ENCODE data around the gene C2CD4D. TPM values are rescaled to one million over a fixed set of nuclear protein-coding genes. Genes with fewer than 3 reads are reported as not detected.
A peak's percentile ranks its signal among the peaks of the same experiment; 100 is the strongest.

Gene C2CD4D
- total and polyA plus RNA-seq, 2 donors (not counting 1 experiment from before 2014, with no cell fraction given), result not detected

DNA sequence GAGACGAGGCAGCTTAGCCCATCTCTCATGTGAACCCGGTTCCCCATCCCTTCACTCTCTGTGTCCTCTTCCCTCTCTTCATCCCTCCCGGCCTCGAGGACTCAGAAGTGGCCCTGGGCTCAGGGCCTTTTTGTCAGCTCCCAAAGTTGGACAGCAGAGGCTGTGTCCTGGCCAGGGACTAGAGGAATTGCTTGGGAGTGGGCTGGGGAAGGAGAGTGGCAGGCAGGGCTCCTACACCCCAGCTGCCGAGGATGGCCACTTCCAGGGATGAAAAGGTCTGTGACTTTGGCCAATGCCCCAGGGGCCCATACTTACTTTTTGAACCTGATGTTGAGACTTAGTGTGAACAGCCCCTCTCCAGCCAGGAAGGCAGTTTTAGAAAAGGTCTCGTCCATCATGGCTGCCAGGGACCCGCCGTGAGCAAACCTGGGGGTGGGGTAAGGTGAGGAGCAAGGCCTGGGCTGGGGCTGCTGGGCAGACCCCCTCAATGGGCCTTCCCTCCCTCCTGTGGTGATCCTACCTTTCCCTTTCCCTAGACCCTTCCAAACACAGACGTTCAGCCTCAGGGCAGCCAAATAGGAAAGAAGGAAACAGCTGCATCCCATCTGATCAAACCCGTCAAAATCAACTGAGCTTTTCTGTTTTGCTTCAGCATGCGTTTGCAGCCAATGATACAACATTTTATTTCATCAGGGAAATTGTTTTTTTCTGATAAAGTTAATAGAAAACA is 8.4 kb upstream of the C2CD4D start:
- Histone ChIP-seq H3K9me3 (ENCODE audit: control insufficient read depth, insufficient read depth, low read depth, low read length) (no peaks in the 10 kb centered on the region), H3K36me3 (ENCODE audit: control insufficient read depth, insufficient read depth, low read length) (no peaks in the 10 kb centered on the region), H3K27ac (ENCODE audit: insufficient read depth, low read length) (no peak overlapping the region), H3K9ac (ENCODE audit: insufficient read depth, low read length) (no peak overlapping the region), H3K27me3 (ENCODE audit: control insufficient read depth, insufficient read depth, low read length) (peaks cover 36% of the 10 kb centered on the region), H3K4me3 (replicated peaks in 1 of 4; ENCODE audit: control extremely low read depth in 1 of 4, insufficient read depth in 1 of 4, low read depth in 3 of 4, low read length in 4 of 4) (no peak overlapping the region), H3K4me2 (ENCODE audit: extremely low read depth, insufficient read depth, low read length) (no peak overlapping the region), H4K20me1 (ENCODE audit: control insufficient read depth, extremely low read depth, insufficient read depth, low read length) (no peaks in the 10 kb centered on the region), H3K4me1 (ENCODE audit: control insufficient read depth, extremely low read depth, insufficient read depth, low read length) (no peaks in the 10 kb centered on the region), H3K79me2 (ENCODE audit: control insufficient read depth, insufficient read depth, low read length) (no peaks in the 10 kb centered on the region), H2AFZ (ENCODE audit: low read length) (no peak overlapping the region)
- peak in 1 of 2 donors; percentile 50 for DNase-seq (ENCODE audit: low read depth in 2 of 2)
- no peak for TF ChIP-seq CTCF (conservative IDR thresholded peaks at IDR 0.05 in 1 of 2, IDR thresholded peaks at IDR 0.05 in 1 of 2; ENCODE audit: low read depth in 1 of 2, low read length in 2 of 2)
- TF ChIP-seq EZH2 (IDR thresholded peaks at IDR 0.05; ENCODE audit: low read length, missing control alignments), result no peak

GRCh38 chr1:151846686-151847237 is 7.1 kb upstream of the C2CD4D start:
- no peaks in the 10 kb centered on the region for H3K36me3 ChIP-seq (ENCODE audit: control insufficient read depth, insufficient read depth, low read length)
- H3K4me3 ChIP-seq (replicated peaks in 1 of 4; ENCODE audit: control extremely low read depth in 1 of 4, insufficient read depth in 1 of 4, low read depth in 3 of 4, low read length in 4 of 4), result no peak overlapping the region
- H3K4me2 ChIP-seq (ENCODE audit: extremely low read depth, insufficient read depth, low read length), result no peak overlapping the region
- no peaks in the 10 kb centered on the region for H3K9me3 ChIP-seq (ENCODE audit: control insufficient read depth, insufficient read depth, low read depth, low read length)
- DNase-seq (ENCODE audit: low read depth in 2 of 2), result no peak
- TF ChIP-seq CTCF (conservative IDR thresholded peaks at IDR 0.05 in 1 of 2, IDR thresholded peaks at IDR 0.05 in 1 of 2; ENCODE audit: low read depth in 1 of 2, low read length in 2 of 2) (no peak), EZH2 (IDR thresholded peaks at IDR 0.05; ENCODE audit: low read length, missing control alignments) (no peak)
- H3K9ac ChIP-seq (ENCODE audit: insufficient read depth, low read length), result no peak overlapping the region
- H3K27me3 ChIP-seq (ENCODE audit: control insufficient read depth, insufficient read depth, low read length), result peaks cover 25% of the 10 kb centered on the region
- no peaks in the 10 kb centered on the region for H3K79me2 ChIP-seq (ENCODE audit: control insufficient read depth, insufficient read depth, low read length)
- H3K27ac ChIP-seq (ENCODE audit: insufficient read depth, low read length), result no peak overlapping the region
- H4K20me1 ChIP-seq (ENCODE audit: control insufficient read depth, extremely low read depth, insufficient read depth, low read length), result no peaks in the 10 kb centered on the region
- H2AFZ ChIP-seq (ENCODE audit: low read length), result no peak overlapping the region
- H3K4me1 ChIP-seq (ENCODE audit: control insufficient read depth, extremely low read depth, insufficient read depth, low read length), result no peaks in the 10 kb centered on the region

DNA sequence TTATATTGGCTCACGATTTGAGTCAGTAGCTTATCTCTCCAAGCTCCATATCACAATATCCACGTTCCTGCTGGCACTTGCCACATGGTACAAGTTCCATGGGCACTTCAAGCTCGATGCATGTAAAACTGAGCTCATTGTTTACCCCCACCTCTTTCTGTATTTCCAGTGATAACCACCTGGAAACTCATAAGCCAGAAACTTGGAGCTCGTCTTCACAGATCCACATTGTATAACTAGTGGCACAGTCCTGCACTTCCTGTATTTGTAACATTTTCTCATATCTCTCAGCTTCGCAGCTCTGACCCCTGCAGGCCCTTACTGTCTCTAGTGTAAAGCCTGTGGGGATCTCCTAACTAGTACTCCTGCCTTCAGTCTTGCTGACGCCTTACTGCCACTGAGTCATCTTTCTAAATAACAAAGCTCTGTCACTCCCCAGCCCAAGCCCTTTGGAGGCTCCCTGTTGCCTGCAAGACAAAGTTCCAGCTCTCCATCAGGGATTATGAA is 6.5 kb upstream of the C2CD4D start:
- Histone ChIP-seq H3K27me3 (ENCODE audit: control insufficient read depth, insufficient read depth, low read length) (peaks cover 24% of the 10 kb centered on the region), H3K4me3 (replicated peaks in 1 of 4; ENCODE audit: control extremely low read depth in 1 of 4, insufficient read depth in 1 of 4, low read depth in 3 of 4, low read length in 4 of 4) (no peak overlapping the region), H3K79me2 (ENCODE audit: control insufficient read depth, insufficient read depth, low read length) (no peaks in the 10 kb centered on the region), H3K36me3 (ENCODE audit: control insufficient read depth, insufficient read depth, low read length) (no peaks in the 10 kb centered on the region), H3K4me1 (ENCODE audit: control insufficient read depth, extremely low read depth, insufficient read depth, low read length) (no peaks in the 10 kb centered on the region), H4K20me1 (ENCODE audit: control insufficient read depth, extremely low read depth, insufficient read depth, low read length) (no peaks in the 10 kb centered on the region), H3K9ac (ENCODE audit: insufficient read depth, low read length) (no peak overlapping the region), H3K9me3 (ENCODE audit: control insufficient read depth, insufficient read depth, low read depth, low read length) (no peaks in the 10 kb centered on the region), H3K4me2 (ENCODE audit: extremely low read depth, insufficient read depth, low read length) (no peak overlapping the region), H2AFZ (ENCODE audit: low read length) (no peak overlapping the region), H3K27ac (ENCODE audit: insufficient read depth, low read length) (no peak overlapping the region)
- no peak for TF ChIP-seq CTCF (conservative IDR thresholded peaks at IDR 0.05 in 1 of 2, IDR thresholded peaks at IDR 0.05 in 1 of 2; ENCODE audit: low read depth in 1 of 2, low read length in 2 of 2)
- no peak for TF ChIP-seq EZH2 (IDR thresholded peaks at IDR 0.05; ENCODE audit: low read length, missing control alignments)
- DNase-seq (ENCODE audit: low read depth in 2 of 2), result peak in 1 of 2 donors; percentile 54
